T-helper 1 cell treated with Interleukin-12 subunit alpha and Interleukin-12 subunit beta and Interleukin-4 antibody, amounts not matched to agents 30 μg/mL and 1 μg/mL, for 36 hours (primary cell): Measurements from ENCODE around the gene MLPH.

ENCODE experiments used
- H3K27ac Mint-ChIP-seq: one replicate; pipeline ENCODE4 v1.8.0; 2021; ENCODE audit warnings: mild to moderate bottlenecking, mixed read lengths
- H3K27me3 Mint-ChIP-seq: one replicate; pipeline ENCODE4 v1.8.0; 2021; ENCODE audit warnings: low read depth, mixed read lengths
- H3K36me3 Mint-ChIP-seq: one replicate; pipeline ENCODE4 v1.8.0; 2021; ENCODE audit warnings: low read depth, mixed read lengths
- H3K4me1 Mint-ChIP-seq: one replicate; pipeline ENCODE4 v1.8.0; 2021; ENCODE audit warnings: low read depth, mixed read lengths
- H3K4me3 Mint-ChIP-seq: one replicate; pipeline ENCODE4 v1.8.0; 2021; ENCODE audit warnings: mild to moderate bottlenecking, moderate library complexity, mixed read lengths
- H3K9me3 Mint-ChIP-seq: one replicate; pipeline ENCODE4 v1.8.0; 2021; ENCODE audit warnings: mixed read lengths

MLPH gene

GRCh38 chr2:237494066-237494465 is 7.0 kb downstream of the MLPH start:
- peaks cover 13% of the 10 kb centered on the region for H3K27me3 Mint-ChIP-seq

GRCh38 chr2:237495521-237496117 is 8.6 kb downstream of the MLPH start:
- Mint-ChIP-seq H3K4me1 (no peaks in the 10 kb centered on the region), H3K9me3 (peaks cover 28% of the 10 kb centered on the region), H3K4me3 (no peak overlapping the region), H3K36me3 (no peaks in the 10 kb centered on the region), H3K27ac (no peak overlapping the region), H3K27me3 (peaks cover 9% of the 10 kb centered on the region)

More at GRCh38 chr2:237494066-237494465, 7.0 kb downstream of the MLPH start:
- Mint-ChIP-seq H3K27ac (no peak overlapping the region), H3K4me3 (no peak overlapping the region), H3K36me3 (no peaks in the 10 kb centered on the region), H3K9me3 (peaks cover 29% of the 10 kb centered on the region), H3K4me1 (no peaks in the 10 kb centered on the region)

GRCh38 chr2:237496428-237496827 is 9.4 kb downstream of the MLPH start:
- Mint-ChIP-seq H3K27ac (no peak overlapping the region), H3K4me1 (peaks cover 4% of the 10 kb centered on the region), H3K27me3 (peaks cover 12% of the 10 kb centered on the region), H3K4me3 (no peak overlapping the region), H3K9me3 (peaks cover 20% of the 10 kb centered on the region), H3K36me3 (no peaks in the 10 kb centered on the region)

DNA sequence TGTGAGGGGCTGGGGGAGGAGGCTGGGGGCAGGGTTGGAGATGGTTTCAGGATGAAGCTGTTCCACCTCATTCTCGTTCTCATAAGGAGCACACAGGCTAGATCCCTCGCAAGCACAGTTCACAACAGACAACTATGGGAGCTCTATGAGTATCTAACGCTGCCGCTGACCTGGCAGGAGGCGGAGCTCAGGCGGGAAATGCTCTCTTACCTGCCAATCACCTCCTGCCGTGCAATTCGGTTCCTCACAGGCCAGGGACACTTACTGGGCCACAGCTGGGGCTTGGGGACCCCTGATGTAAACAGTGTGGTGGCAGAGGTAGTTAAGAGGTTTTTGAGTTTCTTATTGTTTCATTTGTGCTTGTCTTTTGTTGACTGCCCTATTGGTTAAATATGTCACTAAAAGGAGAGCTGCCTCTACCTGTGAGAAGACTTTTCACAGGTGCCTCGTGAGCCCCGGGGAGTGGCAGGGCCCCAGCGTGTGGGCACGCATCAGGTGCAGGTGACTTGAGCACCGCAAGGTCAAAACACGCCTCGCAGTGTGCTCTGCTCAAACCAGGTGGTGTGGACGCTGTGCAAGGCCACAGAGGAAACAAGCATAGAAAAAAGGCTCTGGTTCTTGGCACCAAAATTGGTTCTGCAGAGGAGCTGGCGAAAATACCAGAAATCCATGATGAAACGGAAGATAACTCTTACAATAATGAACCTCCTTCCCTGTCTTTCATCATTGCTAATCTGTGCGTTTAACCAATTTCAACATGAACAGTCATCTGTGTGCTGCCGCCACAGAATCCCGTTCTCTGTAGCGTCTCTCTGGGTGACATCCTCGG is 10.2 kb downstream of the MLPH start:
- Mint-ChIP-seq H3K4me1 (peaks cover 4% of the 10 kb centered on the region), H3K36me3 (no peaks in the 10 kb centered on the region), H3K9me3 (peaks cover 12% of the 10 kb centered on the region), H3K4me3 (no peak overlapping the region), H3K27me3 (peaks cover 12% of the 10 kb centered on the region), H3K27ac (no peak overlapping the region)

GRCh38 chr2:237497838-237498186 is 10.8 kb downstream of the MLPH start:
- Mint-ChIP-seq H3K27me3 (peaks cover 12% of the 10 kb centered on the region), H3K36me3 (no peaks in the 10 kb centered on the region), H3K9me3 (peaks cover 9% of the 10 kb centered on the region), H3K4me1 (peaks cover 4% of the 10 kb centered on the region), H3K4me3 (no peak overlapping the region), H3K27ac (no peak overlapping the region)

GRCh38 chr2:237498341-237498740 is 11.3 kb downstream of the MLPH start:
- H3K27ac Mint-ChIP-seq: no peak overlapping the region
- H3K27me3 Mint-ChIP-seq: peaks cover 12% of the 10 kb centered on the region
- H3K36me3 Mint-ChIP-seq: no peaks in the 10 kb centered on the region
- peaks cover 4% of the 10 kb centered on the region for H3K4me1 Mint-ChIP-seq
- no peak overlapping the region for H3K4me3 Mint-ChIP-seq
- H3K9me3 Mint-ChIP-seq: peaks cover 3% of the 10 kb centered on the region

DNA sequence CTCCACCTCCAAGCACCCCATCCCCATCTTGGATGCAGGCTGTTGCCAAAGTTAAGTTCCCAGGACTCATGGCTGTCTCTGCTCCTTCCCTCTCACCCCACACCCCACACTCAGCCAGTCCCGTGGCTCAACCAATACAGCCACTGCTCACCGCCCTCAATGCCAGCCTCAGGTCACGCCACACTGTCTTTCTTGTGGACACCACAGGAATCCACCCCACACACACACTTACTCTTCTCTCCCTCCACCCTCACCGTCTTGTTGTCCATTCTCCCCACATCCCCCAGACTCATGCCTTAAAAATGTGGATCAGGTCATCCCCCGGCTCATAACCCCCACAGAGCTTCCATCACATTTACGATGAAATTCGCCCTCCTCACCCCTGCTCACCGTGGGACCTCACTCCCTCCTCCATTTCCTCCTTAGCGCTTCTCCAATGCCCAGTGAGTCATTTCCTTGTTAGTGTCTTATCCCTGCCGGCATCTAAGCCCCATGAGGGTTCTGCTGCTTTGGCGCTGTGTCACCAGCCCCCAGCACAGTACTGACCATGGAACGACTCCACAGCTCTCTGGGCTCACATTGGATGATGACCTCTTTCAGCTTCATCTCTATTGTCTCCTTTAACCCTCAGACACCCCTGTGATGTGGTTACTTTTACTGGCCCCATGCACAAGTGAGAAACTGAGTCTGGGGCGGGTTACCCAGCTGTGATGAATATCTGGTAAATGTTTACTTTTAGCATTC is 13.8 kb downstream of the MLPH start:
- Mint-ChIP-seq H3K36me3 (no peaks in the 10 kb centered on the region), H3K9me3 (no peaks in the 10 kb centered on the region), H3K27ac (no peak overlapping the region), H3K4me1 (peaks cover 4% of the 10 kb centered on the region), H3K27me3 (peaks cover 8% of the 10 kb centered on the region), H3K4me3 (no peak overlapping the region)

- no peak overlapping the region for H3K4me3 Mint-ChIP-seq
- no peaks in the 10 kb centered on the region for H3K36me3 Mint-ChIP-seq
- H3K9me3 Mint-ChIP-seq: no peaks in the 10 kb centered on the region
- peaks cover 4% of the 10 kb centered on the region for H3K4me1 Mint-ChIP-seq
- H3K27ac Mint-ChIP-seq: no peak overlapping the region
- H3K27me3 Mint-ChIP-seq: peaks cover 16% of the 10 kb centered on the region
These were observed 15.0 kb downstream of the MLPH start for GRCh38 chr2:237501892-237502513.

DNA sequence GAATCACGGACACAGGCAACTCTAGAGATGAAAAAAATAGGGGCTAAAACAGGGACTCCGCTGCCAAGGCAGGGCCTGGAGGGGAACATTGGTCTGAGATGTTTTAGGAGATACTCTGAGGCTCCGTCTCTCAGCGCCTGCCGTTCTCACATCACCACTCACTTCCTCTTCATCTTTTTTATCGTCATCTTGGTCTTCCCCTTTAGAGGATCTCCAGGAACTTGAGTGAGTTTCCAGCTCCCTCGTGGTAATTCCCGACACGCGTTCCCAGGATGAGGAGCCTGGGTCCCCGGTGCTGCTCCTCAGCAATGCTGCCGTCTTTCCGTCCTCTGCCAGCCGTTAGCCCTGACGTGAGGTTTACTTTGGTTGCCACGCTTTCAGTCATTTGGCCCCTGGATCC is 16.1 kb downstream of the MLPH start:
- Mint-ChIP-seq H3K9me3 (no peaks in the 10 kb centered on the region), H3K36me3 (no peaks in the 10 kb centered on the region), H3K4me1 (peaks cover 4% of the 10 kb centered on the region), H3K4me3 (no peak overlapping the region), H3K27ac (no peak overlapping the region), H3K27me3 (peaks cover 23% of the 10 kb centered on the region)

- H3K36me3 Mint-ChIP-seq: no peaks in the 10 kb centered on the region
- H3K27me3 Mint-ChIP-seq: peaks cover 23% of the 10 kb centered on the region
- peaks cover 4% of the 10 kb centered on the region for H3K4me1 Mint-ChIP-seq
- H3K9me3 Mint-ChIP-seq: no peaks in the 10 kb centered on the region
- no peak overlapping the region for H3K27ac Mint-ChIP-seq
- no peak overlapping the region for H3K4me3 Mint-ChIP-seq
These were observed 18.3 kb downstream of the MLPH start for GRCh38 chr2:237505188-237505939.

- Mint-ChIP-seq H3K27me3 (peaks cover 15% of the 10 kb centered on the region), H3K27ac (no peak overlapping the region), H3K9me3 (no peaks in the 10 kb centered on the region), H3K4me1 (no peaks in the 10 kb centered on the region), H3K36me3 (no peaks in the 10 kb centered on the region), H3K4me3 (no peak overlapping the region)
These were observed 20.5 kb downstream of the MLPH start for GRCh38 chr2:237507512-237507911.

GRCh38 chr2:237508361-237508760 is 21.3 kb downstream of the MLPH start:
- Mint-ChIP-seq H3K4me3 (no peak overlapping the region), H3K27ac (no peak overlapping the region), H3K27me3 (peaks cover 15% of the 10 kb centered on the region), H3K9me3 (no peaks in the 10 kb centered on the region), H3K4me1 (no peaks in the 10 kb centered on the region), H3K36me3 (no peaks in the 10 kb centered on the region)

GRCh38 chr2:237509151-237509550 is 22.1 kb downstream of the MLPH start:
- Mint-ChIP-seq H3K4me1 (no peaks in the 10 kb centered on the region), H3K36me3 (no peaks in the 10 kb centered on the region), H3K4me3 (no peak overlapping the region)

GRCh38 chr2:237509905-237510304 is 22.9 kb downstream of the MLPH start:
- H3K4me1 Mint-ChIP-seq: no peaks in the 10 kb centered on the region

More at GRCh38 chr2:237509151-237509550, 22.1 kb downstream of the MLPH start:
- H3K9me3 Mint-ChIP-seq: no peaks in the 10 kb centered on the region
- H3K27me3 Mint-ChIP-seq: peaks cover 15% of the 10 kb centered on the region
- no peak overlapping the region for H3K27ac Mint-ChIP-seq

More at GRCh38 chr2:237509905-237510304, 22.9 kb downstream of the MLPH start:
- no peak overlapping the region for H3K27ac Mint-ChIP-seq
- peaks cover 15% of the 10 kb centered on the region for H3K27me3 Mint-ChIP-seq
- no peaks in the 10 kb centered on the region for H3K36me3 Mint-ChIP-seq
- no peak overlapping the region for H3K4me3 Mint-ChIP-seq
- no peaks in the 10 kb centered on the region for H3K9me3 Mint-ChIP-seq
